Activated T-cell treated with anti-CD3 and anti-CD28 coated beads, Interleukin-2, amount 50 U/mL, for 24 hours (primary cell): Measurements from ENCODE around the gene HYAL2.
A peak's percentile ranks its signal among the peaks of the same experiment; 100 is the strongest.
"Not testable (repeated sequence)": the region's sequence is repeated elsewhere in the genome, so short reads cannot be mapped to it uniquely, and the experiment has no call there.

Source experiments
- DNase-seq: peaks from one replicate; pipeline ENCODE4 v3.0.0-alpha.2; 2020
- H3K27ac Mint-ChIP-seq: 2 replicates; pipeline ENCODE4 v1.8.0; 2020; ENCODE audit warnings: mild to moderate bottlenecking, mixed read lengths
- H3K27me3 Mint-ChIP-seq: 2 replicates; pipeline ENCODE4 v1.8.0; 2020; ENCODE audit warnings: mixed read lengths
- H3K36me3 Mint-ChIP-seq: 2 replicates; pipeline ENCODE4 v1.8.0; 2020; ENCODE audit warnings: low read depth, mixed read lengths
- H3K4me1 Mint-ChIP-seq: 2 replicates; pipeline ENCODE4 v1.8.0; 2020; ENCODE audit warnings: low read depth, mixed read lengths
- H3K4me3 Mint-ChIP-seq: 2 replicates; pipeline ENCODE4 v1.8.0; 2020; ENCODE audit warnings: mild to moderate bottlenecking, moderate library complexity, mixed read lengths
- H3K9me3 Mint-ChIP-seq: 2 replicates; pipeline ENCODE4 v1.8.0; 2020; ENCODE audit warnings: mixed read lengths

HYAL2 gene

DNA sequence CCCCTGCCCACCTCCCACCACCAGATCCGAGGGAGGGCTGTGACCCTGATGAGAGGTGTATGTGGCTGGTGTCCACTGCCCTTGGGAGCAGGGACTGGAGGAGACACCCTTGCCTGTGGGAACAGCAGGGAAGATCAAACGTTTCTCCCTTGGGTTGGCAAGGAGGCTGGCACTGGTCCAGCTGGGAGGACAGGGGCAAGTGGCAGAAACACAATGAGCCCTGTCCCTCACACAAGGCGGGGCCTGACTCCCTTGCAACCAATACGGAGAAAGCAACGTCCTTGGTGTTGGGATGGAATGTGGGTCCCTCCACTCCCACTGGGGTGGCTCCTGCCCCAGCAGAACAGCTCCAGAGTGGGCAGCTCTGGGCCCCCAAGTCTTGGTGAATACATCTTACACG is 5.2 kb downstream of the HYAL2 start:
- H3K27me3 Mint-ChIP-seq: no peaks in the 10 kb centered on the region
- H3K9me3 Mint-ChIP-seq: no peaks in the 10 kb centered on the region
- peaks cover 46% of the 10 kb centered on the region for H3K4me1 Mint-ChIP-seq
- no peak overlapping the region for H3K4me3 Mint-ChIP-seq
- no peak overlapping the region for H3K27ac Mint-ChIP-seq
- peaks cover 34% of the 10 kb centered on the region for H3K36me3 Mint-ChIP-seq
- DNase-seq: no peak

GRCh38 chr3:50316657-50317242 is 5.8 kb downstream of the HYAL2 start:
- Mint-ChIP-seq H3K27ac (peak overlapping the region; percentile 80), H3K4me3 (no peak overlapping the region), H3K27me3 (no peaks in the 10 kb centered on the region), H3K9me3 (no peaks in the 10 kb centered on the region), H3K4me1 (peaks cover 42% of the 10 kb centered on the region), H3K36me3 (peaks cover 34% of the 10 kb centered on the region)
- peak; percentile 74 for DNase-seq

DNA sequence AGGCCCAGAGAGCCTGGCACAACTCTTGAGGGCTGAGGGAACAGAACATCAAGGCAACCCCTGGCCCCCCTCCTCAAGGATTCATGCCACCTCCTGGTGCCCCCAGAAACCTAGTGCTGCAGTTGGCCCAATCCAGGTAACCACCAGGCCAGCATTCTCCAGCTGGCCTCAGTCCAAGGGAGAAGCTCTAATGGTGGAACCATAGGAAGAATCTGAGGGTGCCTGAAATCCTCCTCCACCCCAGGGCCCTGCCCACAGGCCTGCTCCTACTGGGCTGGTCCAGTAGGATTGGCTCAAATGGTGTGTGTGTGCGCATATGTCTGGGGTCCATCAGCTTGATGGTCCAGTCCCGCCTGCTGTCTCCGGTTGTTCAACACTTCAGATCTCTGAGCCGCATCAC is 7.7 kb downstream of the HYAL2 start:
- Mint-ChIP-seq H3K27ac (no peak overlapping the region), H3K9me3 (no peaks in the 10 kb centered on the region), H3K4me1 (peaks cover 33% of the 10 kb centered on the region), H3K36me3 (peaks cover 30% of the 10 kb centered on the region), H3K27me3 (no peaks in the 10 kb centered on the region), H3K4me3 (no peak overlapping the region)
- DNase-seq: no peak

GRCh38 chr3:50314342-50314741 is 8.2 kb downstream of the HYAL2 start:
- H3K27ac Mint-ChIP-seq: no peak overlapping the region
- no peaks in the 10 kb centered on the region for H3K9me3 Mint-ChIP-seq
- DNase-seq: no peak
- peaks cover 28% of the 10 kb centered on the region for H3K4me1 Mint-ChIP-seq
- H3K36me3 Mint-ChIP-seq: peaks cover 30% of the 10 kb centered on the region
- H3K27me3 Mint-ChIP-seq: no peaks in the 10 kb centered on the region
- H3K4me3 Mint-ChIP-seq: no peak overlapping the region

GRCh38 chr3:50312041-50312440 is 10.5 kb downstream of the HYAL2 start:
- DNase-seq, H3K9me3 Mint-ChIP-seq, H3K27ac Mint-ChIP-seq, H3K27me3 Mint-ChIP-seq, H3K4me3 Mint-ChIP-seq: not testable (repeated sequence)
- H3K4me1 Mint-ChIP-seq: peaks cover 13% of the 10 kb centered on the region
- peaks cover 18% of the 10 kb centered on the region for H3K36me3 Mint-ChIP-seq

DNA sequence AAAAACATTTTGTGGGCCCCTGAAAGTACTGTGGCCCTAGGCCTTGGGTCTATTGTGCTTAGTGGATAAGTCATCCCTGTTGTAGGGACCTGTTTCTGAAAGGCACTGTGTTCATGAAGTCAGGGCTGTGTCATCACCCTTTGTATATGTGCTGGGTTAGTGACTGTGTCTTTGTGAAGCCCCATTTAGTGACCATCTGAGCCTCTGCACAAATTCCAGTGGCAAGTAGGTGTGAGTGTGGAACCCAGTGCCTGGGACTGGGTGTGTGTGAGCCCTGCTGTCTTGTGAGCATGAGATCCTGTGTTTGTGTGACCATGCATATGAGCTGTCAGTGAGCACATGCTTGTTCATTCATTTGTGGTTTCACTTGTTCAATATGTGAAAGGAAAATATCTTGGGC is 17.9 kb downstream of the HYAL2 start:
- peak overlapping the region; percentile 29 for H3K27ac Mint-ChIP-seq
- H3K36me3 Mint-ChIP-seq: peaks cover 9% of the 10 kb centered on the region
- H3K4me3 Mint-ChIP-seq: no peak overlapping the region
- peaks cover 21% of the 10 kb centered on the region for H3K4me1 Mint-ChIP-seq
- DNase-seq: no peak
- H3K9me3 Mint-ChIP-seq: no peaks in the 10 kb centered on the region
- H3K27me3 Mint-ChIP-seq: no peaks in the 10 kb centered on the region

DNA sequence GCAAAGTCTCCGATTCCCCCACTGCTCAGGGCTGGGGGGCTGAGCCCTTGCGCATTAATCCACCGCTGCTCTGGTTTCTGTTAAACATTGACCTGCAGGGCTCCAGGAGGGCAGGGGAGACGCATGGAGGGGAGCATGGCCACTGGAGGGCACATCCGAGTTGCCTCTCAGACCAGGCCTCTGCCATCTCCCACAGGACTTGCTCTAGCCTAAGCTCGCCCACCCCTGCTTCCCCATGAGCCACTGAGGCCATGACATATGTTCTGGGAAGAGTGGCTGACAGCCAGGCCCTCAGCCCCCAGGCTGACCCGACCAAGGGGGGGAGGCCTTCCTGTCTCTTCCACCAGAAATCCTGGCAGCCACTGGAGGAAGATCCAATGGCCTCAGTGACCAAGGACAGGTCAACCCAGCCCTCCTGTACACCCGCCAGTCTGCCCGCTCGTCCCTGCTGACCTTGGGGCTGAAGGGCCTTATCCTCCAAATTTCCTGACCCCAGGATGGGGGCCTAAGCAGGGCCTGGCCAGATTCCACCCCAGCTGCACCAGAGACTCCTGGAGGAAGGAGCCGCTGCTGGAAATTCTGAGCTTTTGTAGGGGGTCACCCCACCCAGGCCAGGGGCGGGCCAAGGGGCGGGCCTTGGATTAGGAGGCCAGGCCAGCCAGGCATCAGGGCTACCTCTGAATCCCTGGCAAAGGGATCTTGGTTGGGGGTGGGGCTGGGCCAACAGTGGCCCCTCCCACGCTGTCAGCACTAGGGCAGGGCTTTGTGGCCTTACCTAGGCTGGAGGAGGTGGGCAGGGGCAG is 19.3 kb downstream of the HYAL2 start, which contains the start of gene HYAL1:
TSS of gene HYAL1 (minus strand) at position 562 of the 803 bp plus-strand sequence. CDS start 618 bp downstream, outside the sequence.
- H3K27ac Mint-ChIP-seq: no peak within 1 kb of the TSS
- no peaks in the 10 kb centered on the region for H3K9me3 Mint-ChIP-seq
- no peak for DNase-seq

GRCh38 chr3:50302095-50303012 is 20.2 kb downstream of the HYAL2 start:
- no peak overlapping the region for H3K4me3 Mint-ChIP-seq
- H3K36me3 Mint-ChIP-seq: peaks cover 7% of the 10 kb centered on the region
- H3K4me1 Mint-ChIP-seq: peaks cover 33% of the 10 kb centered on the region
- H3K27ac Mint-ChIP-seq: no peak overlapping the region
- no peaks in the 10 kb centered on the region for H3K27me3 Mint-ChIP-seq
- no peak for DNase-seq
- no peaks in the 10 kb centered on the region for H3K9me3 Mint-ChIP-seq

More for the DNA sequence above, 19.3 kb downstream of the HYAL2 start, which contains the start of gene HYAL1:
- H3K36me3 Mint-ChIP-seq: peaks cover 7% of the 10 kb centered on the region
- H3K4me1 Mint-ChIP-seq: peaks cover 25% of the 10 kb centered on the region
- no peaks in the 10 kb centered on the region for H3K27me3 Mint-ChIP-seq
- no peak within 1 kb of the TSS for H3K4me3 Mint-ChIP-seq

DNA sequence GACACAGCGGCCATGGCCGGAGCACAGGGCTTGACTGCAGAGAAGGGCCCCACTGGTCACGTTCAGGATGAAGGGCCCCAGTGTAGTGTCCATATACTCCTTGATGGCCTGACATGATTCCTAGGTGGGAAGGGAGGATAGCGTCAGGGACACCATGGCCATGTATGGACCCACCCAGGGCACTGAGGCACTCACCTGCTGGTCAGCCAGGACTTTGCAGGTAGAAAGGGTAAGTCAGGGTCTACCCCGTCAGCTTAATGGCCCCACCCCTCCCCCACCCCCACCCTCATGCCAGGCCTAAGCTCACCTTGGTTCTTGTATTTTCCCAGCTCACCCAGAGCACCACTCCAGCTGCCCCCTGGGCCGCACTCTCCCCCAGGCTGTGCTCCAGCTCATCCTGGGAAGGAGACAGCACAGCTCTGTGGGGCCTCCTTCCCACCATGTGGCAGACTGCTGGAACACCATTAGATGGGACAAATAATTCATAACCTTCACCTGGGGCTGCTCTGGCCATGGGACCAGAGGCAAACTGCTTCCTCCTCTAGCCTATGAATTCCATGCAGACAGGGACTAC is 21.8 kb downstream of the HYAL2 start:
- Mint-ChIP-seq H3K9me3 (no peaks in the 10 kb centered on the region), H3K36me3 (peaks cover 20% of the 10 kb centered on the region), H3K27me3 (no peaks in the 10 kb centered on the region), H3K4me3 (peak overlapping the region; percentile 97), H3K27ac (peak overlapping the region; percentile 100), H3K4me1 (peaks cover 33% of the 10 kb centered on the region)
- no peak for DNase-seq

DNA sequence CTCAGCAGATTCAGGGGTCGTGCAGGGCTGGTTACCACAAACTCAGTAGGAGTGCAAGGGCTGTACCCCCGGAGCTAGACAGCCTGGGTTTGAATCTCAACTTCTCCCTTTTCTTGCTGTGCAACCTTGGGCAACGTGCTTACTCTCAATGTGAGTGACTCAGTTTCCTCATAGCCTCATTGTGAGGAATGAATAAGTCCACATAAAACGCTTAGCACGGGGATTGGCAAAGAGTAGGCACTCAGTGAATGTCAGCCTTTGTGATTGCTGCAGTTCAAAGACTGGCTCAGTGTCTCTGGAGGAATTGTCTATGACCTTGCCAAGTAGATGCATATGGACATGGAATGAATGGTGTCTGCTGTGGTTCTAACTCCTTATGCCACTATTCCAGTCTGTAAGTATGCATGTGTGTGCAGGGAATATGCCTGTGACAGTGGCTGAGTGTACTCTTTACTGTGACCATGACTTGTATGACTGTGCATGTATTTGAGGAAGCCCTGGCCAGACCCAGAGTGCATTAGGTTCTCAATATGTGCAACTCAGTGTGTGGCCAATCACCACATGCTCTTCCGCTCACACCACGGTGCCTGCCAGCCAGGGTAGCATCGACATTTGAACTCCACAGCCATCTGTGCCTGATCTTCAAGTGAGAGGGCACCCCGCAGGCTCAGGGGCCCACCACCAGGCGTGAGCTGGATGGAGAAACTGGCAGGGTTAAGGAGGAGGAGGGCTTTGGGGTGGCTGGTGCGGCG is 22.4 kb downstream of the HYAL2 start:
- DNase-seq: no peak
- Mint-ChIP-seq H3K4me1 (peaks cover 33% of the 10 kb centered on the region), H3K27me3 (no peaks in the 10 kb centered on the region), H3K4me3 (peak overlapping the region; percentile 97), H3K27ac (peak overlapping the region; percentile 100), H3K9me3 (no peaks in the 10 kb centered on the region), H3K36me3 (peaks cover 20% of the 10 kb centered on the region)

GRCh38 chr3:50299638-50299928 is 23.0 kb downstream of the HYAL2 start:
- Mint-ChIP-seq H3K27ac (peak overlapping the region; percentile 100), H3K9me3 (no peaks in the 10 kb centered on the region), H3K4me3 (peak overlapping the region; percentile 97)

DNA sequence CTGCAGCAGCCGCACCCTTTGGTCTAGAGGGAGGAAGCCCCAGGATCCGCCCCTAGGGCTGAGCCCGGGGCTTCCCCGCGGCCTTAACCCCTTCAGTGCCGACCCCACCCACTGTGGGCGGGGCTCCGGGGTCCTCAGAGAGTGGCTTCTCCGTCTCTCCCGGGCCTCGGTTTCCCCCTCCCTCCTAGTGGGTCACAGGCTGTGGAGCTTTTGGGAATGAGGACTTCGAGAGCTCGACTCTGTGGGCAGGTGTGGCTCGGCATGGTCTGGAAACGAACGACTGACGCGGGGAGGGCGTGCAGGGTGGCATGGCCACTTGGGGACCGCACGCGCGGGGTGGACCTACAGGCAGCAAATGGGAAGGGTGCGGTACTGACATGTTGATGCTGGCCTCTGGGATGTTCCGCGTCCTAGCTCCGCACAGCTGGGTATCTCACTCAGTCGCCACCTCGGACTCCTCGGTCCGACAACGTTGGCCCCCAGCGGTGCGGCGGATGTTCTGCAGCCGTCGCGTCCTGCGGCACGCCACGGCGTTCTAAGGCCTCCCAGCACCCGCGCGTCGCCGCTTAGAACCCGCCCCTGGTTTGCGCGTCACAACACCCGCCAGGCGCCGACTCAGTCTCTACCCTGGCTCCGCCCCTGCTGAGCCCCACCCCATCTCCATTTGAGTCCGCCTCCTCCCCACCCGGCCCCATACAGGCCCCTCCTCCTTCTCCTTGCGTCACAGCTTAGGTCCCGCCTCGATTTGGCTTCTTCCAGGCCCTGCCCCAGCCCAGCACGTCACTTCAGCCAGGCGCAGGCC is 23.5 kb downstream of the HYAL2 start, which contains the start of the genes HYAL3 and NAA80:
TSS of gene HYAL3 (minus strand) at position 570 of the 802 bp plus-strand sequence. CDS start 3,803 bp downstream, outside the sequence.
TSS of gene NAA80 (minus strand) at position 570 of the 802 bp plus-strand sequence. CDS start 1,942 bp downstream, outside the sequence.
- Mint-ChIP-seq H3K4me3 (peak within 1 kb of the TSS; percentile 97), H3K9me3 (no peaks in the 10 kb centered on the region), H3K36me3 (peaks cover 20% of the 10 kb centered on the region), H3K27ac (peak within 1 kb of the TSS; percentile 100), H3K4me1 (peaks cover 26% of the 10 kb centered on the region), H3K27me3 (no peaks in the 10 kb centered on the region)
- DNase-seq: peak; percentile 99

More at GRCh38 chr3:50299638-50299928, 23.0 kb downstream of the HYAL2 start:
- H3K4me1 Mint-ChIP-seq: peaks cover 28% of the 10 kb centered on the region
- peaks cover 20% of the 10 kb centered on the region for H3K36me3 Mint-ChIP-seq
- no peaks in the 10 kb centered on the region for H3K27me3 Mint-ChIP-seq
- no peak for DNase-seq
